Astrocyte of the cerebellum (primary cell): ENCODE results near the gene ENPP6.

Experiments used
- DNase-seq: peaks from one replicate; pipeline ENCODE4 v3.0.0-alpha.2; 2011; ENCODE audit warnings: low read depth
- H3K4me3 ChIP-seq: 2 replicates; pipeline ENCODE4 v1.5.1; 2011; ENCODE audit warnings: mild to moderate bottlenecking, low read depth, low read length, moderate library complexity
- in situ Hi-C: cut with HindIII; loops from 2 replicates; pipeline ENCODE4 v1.10.0; 2017; ENCODE audit warnings: low sequenced_read_pairs
- TF ChIP-seq, protein P1 (sequence below): IDR thresholded peaks from 2 replicates; pipeline ENCODE4 v1.5.1; 2012; ENCODE audit warnings: low read length, low read depth, moderate library complexity, mild to moderate bottlenecking; ENCODE audit errors: missing control alignments

ENPP6 gene

DNA sequence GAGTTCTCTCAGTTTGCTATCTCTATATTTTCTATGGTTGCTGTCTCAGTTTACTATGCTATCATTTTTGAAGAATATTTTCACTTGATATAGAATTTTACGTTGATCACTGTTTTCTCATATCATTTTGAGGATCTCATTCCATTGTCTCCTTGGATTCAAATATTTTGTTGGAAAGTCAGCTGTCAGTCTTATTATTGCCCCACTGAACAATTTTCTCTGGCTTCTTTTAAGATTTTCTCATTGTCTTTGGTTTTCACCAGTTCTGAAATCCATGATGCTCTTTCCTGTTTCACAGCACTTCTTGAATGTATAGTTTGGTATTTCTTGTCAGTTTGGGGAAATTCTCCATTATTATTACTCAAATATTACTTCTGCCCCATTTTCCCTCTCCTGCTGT is 81.1 kb downstream of the ENPP6 start:
- DNase-seq: no peak
- TF ChIP-seq, protein P1, sequence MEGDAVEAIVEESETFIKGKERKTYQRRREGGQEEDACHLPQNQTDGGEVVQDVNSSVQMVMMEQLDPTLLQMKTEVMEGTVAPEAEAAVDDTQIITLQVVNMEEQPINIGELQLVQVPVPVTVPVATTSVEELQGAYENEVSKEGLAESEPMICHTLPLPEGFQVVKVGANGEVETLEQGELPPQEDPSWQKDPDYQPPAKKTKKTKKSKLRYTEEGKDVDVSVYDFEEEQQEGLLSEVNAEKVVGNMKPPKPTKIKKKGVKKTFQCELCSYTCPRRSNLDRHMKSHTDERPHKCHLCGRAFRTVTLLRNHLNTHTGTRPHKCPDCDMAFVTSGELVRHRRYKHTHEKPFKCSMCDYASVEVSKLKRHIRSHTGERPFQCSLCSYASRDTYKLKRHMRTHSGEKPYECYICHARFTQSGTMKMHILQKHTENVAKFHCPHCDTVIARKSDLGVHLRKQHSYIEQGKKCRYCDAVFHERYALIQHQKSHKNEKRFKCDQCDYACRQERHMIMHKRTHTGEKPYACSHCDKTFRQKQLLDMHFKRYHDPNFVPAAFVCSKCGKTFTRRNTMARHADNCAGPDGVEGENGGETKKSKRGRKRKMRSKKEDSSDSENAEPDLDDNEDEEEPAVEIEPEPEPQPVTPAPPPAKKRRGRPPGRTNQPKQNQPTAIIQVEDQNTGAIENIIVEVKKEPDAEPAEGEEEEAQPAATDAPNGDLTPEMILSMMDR: no peak
- in situ Hi-C loops: no loop called here
- no peak overlapping the region for H3K4me3 ChIP-seq

DNA sequence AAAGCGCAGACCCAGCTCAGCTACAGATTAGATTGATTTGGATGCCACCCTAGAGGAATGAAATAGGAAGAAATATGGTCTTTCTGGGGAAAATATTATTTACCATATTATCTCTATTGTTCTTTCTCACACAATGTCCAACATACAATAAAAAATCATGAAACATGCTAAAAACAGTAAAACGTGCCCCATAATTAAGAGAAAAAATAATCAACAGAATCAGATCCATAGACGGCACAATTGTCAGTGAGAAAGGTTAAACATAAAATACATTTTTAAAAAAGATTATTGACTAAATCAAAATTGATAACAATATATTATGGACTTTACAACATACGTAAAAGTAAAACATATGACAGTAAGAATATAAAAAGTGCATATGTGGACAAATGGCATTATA is 90.9 kb downstream of the ENPP6 start:
- no peak for DNase-seq
- TF ChIP-seq, protein P1: no peak
- no peak overlapping the region for H3K4me3 ChIP-seq
- in situ Hi-C loops: no loop called here

DNA sequence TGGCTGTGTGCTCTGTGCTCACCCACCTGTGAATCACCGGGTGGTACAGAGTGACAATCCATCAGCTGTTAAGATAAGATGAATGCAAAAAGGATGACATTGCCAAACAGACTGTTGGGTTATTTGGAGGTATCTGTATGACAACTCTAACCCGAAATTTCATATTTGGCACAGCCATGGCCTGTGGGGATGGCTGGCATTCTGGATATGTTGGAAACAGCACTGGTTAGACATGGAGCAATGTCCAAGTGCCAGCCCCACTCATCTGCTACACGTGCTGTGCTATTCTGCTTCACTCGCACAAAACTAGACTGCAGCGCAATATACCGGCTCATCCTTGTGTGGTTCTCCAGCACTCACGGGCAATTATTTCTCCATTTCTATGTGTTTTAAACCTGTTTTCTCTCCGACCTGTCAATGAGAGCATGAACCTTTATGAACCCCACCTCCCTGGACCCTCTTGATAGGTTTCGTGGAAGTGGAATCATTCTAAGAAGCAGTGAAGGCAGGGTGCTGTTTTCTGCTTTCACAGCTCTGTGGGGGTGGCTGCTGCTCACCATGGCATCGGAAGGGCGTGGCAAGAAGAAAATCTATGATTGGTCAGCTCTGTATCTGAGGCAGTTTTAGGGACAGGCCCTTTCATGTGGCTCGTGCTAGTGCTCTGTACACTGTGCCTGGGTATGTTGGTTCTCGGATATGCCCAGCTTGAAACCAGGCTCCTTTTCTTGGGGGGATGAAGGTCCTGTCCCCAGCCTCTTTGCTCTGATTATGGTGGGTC is 94.9 kb downstream of the ENPP6 start:
- in situ Hi-C loops: no loop called here
- DNase-seq: no peak
- no peak overlapping the region for H3K4me3 ChIP-seq
- TF ChIP-seq, protein P1: no peak

DNA sequence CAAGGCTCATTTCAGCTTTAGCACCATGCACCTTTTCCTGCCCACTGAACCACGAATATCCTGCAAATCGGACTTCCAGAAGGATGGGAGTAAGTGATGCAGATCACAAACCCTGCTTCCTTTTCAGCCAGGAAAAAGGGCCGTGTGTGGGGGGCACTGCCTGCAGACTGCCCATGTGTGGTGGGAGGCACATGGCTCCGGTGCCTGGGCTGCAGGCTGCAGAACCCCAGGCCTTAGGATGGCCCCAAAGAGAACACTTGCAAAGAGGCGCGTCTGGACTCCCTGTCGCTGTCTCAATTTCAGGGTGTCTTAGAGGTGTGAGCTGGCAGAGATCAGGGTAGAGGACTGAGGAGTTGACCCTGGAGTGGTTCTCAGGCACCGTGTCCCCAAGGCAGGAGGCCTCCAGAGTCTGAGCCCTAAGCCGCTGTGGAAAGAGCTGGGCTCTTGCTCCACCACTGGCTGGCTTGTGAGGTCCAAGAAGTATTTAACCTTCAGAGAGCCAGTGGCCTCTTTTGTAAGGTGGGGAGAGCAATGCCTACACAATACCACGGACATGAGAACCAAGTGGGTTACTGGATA is 97.0 kb downstream of the ENPP6 start:
- TF ChIP-seq, protein P1: no peak
- DNase-seq: no peak
- in situ Hi-C loops: no loop called here
- H3K4me3 ChIP-seq: no peak overlapping the region

DNA sequence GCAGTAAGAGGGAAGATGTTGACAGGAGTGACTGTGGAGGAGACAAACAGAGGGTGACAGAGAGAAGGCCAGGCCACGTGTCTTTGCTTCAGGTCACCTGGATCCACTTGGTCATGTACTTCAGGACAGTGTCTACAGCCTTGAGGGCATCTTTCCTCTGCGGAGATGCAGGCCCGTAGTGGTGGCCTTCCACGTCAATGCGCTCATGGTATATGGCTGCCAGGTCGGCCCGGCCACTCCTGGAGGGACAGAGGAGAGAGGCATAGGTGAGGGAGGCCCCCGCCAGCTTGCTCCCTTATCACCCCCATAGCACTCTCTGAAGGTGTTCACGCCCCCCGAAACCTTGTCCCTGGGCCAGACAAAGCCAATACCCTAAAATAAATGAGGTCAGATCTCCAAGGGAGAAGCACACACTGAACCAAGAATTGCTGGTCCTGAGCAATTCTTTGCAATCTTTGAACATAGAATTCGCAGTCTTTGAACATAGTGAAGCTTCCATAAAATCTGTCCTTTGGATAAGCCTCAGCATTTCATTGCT is 99.9 kb downstream of the ENPP6 start:
- no peak for DNase-seq
- no peak overlapping the region for H3K4me3 ChIP-seq
- in situ Hi-C loops: no loop called here
- TF ChIP-seq, protein P1: no peak

DNA sequence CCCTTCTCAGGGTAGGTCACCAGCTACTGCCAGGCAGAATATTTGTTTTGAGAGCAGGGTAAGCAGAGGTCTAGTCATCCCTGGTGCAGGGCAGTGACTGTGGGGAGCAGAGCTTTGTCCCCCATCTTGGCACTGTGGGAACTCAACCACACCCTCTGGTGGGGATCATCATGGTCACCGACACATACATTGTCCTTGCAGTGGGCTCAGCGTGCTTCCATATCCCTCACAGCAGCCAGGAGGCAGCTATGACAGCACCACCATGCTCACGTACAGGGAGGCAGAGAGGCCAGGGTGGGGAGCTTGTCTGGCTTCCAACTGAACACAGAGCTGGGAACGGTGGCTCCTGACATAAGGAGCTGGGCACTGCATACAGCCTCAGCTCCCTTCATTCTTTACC is 102.3 kb downstream of the ENPP6 start:
- TF ChIP-seq, protein P1: no peak
- no peak overlapping the region for H3K4me3 ChIP-seq
- in situ Hi-C loops: no loop called here
- no peak for DNase-seq
